HG02852 (cell line): ENCODE results near the gene PRDX4.
"Not testable (repeated sequence)": the region's sequence is repeated elsewhere in the genome, so short reads cannot be mapped to it uniquely, and the experiment has no call there.

Experiments
- ATAC-seq: cut with Tn5 transposase; IDR thresholded peaks from one replicate; pipeline ENCODE4 v1.9.1; 2021; ENCODE audit warnings: mild to moderate bottlenecking, moderate library complexity; ENCODE audit not compliant: unreplicated experiment

The PRDX4 gene

GRCh38 chrX:23667239-23668177 lies at the start of gene PRDX4:
Gene PRDX4 (plus strand): TSS chrX:23667493. CDS start chrX:23667571, 78 bp downstream.
- ATAC-seq = peak; percentile 62

GRCh38 chrX:23621621-23622265 lies 45.5 kb upstream of the PRDX4 start:
- ATAC-seq = no peak

DNA sequence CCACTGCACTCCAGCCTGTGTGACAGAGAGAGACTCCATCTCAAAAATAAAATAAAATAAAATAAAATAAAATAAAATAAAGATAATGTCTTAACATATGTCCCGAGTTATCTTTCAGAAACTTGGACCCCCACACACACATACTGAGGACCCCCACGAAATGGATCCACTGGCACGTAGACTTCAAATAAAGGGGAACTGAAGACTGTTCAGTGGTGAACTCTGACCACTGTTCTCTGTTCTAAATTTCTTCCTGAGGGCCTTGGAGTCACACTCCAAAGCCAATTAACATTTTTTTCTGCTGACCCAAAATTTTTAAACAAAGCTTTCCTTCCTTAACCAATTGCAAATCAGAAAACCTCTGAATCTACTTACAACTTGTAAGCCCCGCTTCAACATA lies 43.5 kb upstream of the PRDX4 start:
- no peak for ATAC-seq

DNA sequence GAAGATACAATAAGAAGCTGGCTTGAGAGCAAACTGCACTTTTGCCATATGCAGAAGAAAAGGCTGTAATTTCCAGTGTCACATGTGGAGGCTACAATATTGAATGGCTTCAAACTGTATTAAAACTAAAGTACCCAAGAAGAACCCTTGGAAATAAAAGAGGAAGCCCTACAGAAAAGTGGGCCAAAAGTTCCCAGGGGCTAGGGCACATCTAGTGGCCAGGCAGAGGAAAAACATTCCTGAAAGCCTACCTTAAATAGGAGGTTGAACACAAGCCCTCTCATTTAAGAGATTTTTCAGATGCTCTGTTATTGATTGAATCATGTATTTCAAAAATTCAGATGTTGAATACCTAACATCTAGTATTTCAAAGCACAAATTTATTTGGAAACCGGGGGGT lies 40.6 kb upstream of the PRDX4 start:
- no peak for ATAC-seq

DNA sequence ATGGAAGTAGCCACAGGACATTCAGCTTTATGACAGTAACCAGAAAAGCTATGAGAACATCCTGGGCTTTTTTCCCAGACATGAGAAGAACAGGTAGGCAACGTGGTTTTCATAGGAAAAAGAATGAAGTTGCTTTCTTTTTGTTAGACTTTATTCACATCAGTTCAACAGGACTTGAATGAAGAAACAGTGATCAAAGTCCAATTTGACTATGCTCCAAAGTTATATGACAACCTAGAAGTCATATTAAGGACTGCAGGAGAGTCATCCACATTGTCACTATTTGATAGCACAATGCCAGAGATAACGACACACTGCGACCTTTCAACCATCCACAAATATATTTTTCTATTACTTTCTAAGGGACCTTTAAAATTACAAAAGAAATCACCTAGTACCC lies 39.2 kb upstream of the PRDX4 start:
- ATAC-seq = no peak

GRCh38 chrX:23631136-23631535 lies 36.2 kb upstream of the PRDX4 start:
- ATAC-seq = no peak

GRCh38 chrX:23633834-23634580 lies 33.3 kb upstream of the PRDX4 start:
- no peak for ATAC-seq

DNA sequence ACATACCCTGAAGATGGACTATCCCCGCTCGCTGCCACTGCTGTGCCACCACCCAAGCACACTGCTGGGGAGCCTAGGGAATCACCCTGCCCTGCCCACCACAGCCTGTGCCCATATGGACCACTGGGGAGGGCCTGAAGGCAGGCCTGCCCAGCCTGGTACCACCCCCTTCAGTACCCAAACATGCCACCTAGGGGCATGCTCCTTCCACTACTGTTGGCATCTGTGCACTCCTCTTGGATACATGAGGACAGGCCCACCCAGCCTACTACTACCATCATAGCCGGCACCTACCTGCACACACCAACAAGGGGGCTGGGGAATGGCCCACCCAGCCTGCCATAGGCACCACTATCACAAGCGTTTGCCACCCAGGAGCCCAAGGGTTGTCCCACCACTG lies 30.1 kb upstream of the PRDX4 start:
- peak; percentile 75 for ATAC-seq

DNA sequence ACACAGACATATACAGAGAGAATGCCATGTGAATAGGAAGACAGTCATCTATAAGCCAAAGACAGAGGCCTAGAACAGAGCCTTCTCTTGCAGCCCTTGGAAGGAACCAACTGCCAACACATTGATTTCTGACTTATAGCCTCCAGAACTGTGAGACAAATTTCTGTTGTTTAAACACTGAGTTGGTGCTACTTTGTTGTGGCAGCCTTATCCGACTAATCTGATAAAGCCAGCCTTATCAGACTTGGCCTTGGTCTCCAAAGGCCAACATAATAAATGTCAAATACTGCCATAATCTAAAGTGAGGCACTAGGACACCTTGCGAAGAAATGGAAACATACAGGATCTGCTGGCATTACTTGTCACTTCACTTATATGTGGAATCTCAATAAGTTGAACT lies 24.3 kb upstream of the PRDX4 start:
- no peak for ATAC-seq

GRCh38 chrX:23644744-23645143 lies 22.5 kb upstream of the PRDX4 start:
- no peak for ATAC-seq

DNA sequence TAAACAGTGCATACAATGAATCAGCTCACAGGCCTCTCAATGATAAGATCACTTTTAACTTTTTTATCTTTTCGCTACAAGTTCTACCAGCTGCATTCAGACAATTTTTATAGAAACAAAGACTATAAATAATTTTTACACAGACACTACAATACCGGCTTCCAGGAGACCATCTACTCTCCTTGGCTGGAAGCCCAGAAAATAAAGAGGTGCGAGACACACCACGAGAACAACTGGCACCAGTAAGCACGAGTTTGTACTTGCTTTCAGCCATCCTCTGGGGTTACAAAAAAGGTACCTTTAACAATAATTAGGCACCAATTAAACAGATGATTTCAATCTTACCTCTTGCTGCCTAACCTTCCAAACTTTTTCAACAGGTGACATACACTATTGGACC lies 11.2 kb upstream of the PRDX4 start:
- no peak for ATAC-seq

- ATAC-seq = no peak
Observed at GRCh38 chrX:23656684-23657083, 10.6 kb upstream of the PRDX4 start.

DNA sequence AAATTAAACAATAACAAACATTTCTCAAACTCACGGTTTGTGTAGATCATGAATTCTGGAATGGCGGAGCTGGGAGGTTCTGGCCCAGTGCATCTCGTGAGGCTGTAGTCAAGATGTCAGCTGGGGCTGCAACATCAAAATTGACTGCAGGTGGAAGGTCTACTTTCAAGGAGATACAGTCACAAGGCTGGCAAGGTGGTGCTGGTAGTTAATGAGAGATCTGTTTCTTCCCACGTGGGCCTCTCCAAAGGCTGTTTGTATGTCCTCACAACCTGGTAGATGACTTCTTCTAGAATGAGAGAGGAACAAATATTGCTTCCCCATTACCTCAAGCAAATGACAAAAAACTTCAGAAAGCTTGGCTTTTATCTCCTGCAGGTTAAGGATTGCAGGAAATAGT lies 8.0 kb upstream of the PRDX4 start:
- no peak for ATAC-seq

DNA sequence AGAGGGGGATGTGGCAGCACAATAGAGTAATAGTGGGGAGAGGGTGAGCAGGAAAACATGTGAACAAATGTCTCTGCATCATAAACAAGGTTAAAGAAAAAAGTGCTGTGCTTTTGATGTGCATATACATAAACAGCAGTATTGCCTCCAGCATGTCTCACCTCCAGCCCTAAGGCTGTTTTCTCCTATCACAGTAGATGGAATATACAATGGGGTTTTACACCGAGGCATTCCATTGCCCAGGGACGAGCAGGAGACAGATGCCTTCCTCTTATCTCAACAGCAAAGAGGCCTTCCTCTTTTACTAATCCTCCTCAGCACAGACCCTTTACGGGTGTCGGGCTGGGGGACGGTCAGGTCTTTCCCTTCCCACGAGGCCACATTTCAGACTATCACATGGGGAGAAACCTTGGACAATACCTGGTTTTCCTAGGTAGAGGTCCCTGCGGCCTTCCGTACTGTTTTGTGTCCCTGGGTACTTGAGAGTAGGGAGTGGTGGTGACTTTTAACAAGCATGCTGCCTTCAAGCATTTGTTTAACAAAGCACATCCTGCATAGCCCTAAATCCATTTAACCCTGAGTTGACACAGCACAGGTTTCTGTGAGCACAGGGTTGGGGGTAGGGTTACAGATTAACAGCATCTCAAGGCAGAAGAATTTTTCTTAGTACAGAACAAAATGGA lies 7.1 kb upstream of the PRDX4 start:
- not testable (repeated sequence) for ATAC-seq

DNA sequence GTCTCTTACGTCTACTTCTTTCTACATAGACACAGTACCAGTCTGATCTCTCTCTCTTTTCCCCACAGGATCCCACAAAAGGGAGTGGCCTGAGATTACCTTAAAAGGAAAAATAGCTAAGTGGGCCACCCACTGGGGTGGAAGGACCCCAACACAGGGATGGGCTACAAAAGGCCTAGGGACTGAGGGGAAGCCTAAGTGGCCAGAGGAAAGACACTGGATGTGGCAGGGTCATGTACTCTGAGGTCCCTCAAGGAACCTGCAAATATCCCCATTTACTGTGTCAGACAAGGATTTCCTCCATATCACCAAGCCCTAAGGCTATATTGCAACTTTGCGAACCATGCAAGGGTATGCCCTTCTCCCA lies 6.5 kb upstream of the PRDX4 start:
- ATAC-seq = no peak

DNA sequence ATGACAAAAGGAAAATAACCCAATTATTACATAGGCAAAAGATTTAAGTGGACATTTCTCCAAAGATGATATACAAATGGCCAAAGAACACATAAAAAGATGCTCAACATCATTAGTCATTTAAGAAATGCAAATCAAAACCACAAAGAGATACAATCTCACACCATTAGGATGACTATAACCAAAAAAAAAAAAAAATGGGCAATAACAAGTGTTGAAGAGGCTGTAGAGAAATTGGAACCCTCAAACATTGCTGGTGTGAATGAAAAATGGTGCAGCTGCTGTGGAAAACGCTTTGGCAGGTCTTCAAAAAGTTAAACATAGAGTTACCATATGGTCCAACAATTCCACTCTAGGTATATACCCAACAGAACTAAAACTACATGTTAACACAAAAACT lies 5.6 kb upstream of the PRDX4 start:
- no peak for ATAC-seq

DNA sequence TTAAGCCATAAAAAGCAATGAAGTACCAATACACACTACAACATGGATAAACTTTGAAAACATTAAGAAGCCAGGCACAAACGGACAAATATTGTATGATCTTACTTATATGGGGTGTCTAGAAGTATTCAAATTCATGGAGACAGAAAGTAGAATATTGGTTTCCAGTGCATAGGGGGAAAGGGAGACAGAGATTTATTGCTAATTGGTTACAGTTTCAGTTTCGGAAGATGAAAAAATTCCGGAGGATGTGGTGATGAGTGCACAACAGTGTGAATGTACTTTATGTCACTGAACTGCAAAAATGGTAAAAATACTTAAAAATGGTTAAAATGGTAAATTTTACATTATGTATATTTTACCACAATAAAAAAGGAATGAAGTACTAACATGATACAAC lies 5.1 kb upstream of the PRDX4 start:
- peak; percentile 45 for ATAC-seq

- no peak for ATAC-seq
Observed at GRCh38 chrX:23662853-23663252, 4.4 kb upstream of the PRDX4 start.

GRCh38 chrX:23664496-23664895 lies 2.8 kb upstream of the PRDX4 start:
- no peak for ATAC-seq

- no peak for ATAC-seq
Observed at GRCh38 chrX:23666282-23666681, 1.0 kb upstream of the PRDX4 start.

DNA sequence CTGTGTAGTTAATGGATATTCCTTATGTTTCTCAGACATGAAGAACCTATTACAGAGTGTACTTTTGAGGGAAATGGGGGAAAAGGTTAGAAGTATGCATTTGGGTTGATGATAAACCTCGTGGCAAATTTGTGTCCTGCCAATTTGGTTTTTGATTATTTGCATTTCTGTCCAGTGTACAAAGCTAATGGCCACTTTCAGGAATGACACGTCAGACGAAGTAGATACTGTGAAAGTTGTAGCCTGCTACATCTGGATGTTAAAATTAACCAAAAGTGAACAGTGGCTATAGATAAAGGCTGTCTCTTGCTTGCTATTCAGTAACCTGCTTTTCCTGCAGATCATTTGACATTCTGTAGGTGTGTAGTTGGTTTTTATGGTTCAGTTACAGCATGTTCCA lies 1.0 kb downstream of the PRDX4 start:
- ATAC-seq = no peak
